ENCODE measurements around the gene TMEM119.
A peak's percentile ranks its signal among the peaks of the same experiment; 100 is the strongest.
"Not testable (repeated sequence)": the region's sequence is repeated elsewhere in the genome, so short reads cannot be mapped to it uniquely, and the experiment has no call there.

TMEM119 gene

GRCh38 chr12:108577458-108577857 is 20.4 kb downstream of the TMEM119 start:
- H3K4me3 ChIP-seq (ENCODE audit: control insufficient read depth, low read depth, low read length), result no peak overlapping the region
- no peak for DNase-seq (ENCODE audit: low read depth)
- TF ChIP-seq, protein P1, sequence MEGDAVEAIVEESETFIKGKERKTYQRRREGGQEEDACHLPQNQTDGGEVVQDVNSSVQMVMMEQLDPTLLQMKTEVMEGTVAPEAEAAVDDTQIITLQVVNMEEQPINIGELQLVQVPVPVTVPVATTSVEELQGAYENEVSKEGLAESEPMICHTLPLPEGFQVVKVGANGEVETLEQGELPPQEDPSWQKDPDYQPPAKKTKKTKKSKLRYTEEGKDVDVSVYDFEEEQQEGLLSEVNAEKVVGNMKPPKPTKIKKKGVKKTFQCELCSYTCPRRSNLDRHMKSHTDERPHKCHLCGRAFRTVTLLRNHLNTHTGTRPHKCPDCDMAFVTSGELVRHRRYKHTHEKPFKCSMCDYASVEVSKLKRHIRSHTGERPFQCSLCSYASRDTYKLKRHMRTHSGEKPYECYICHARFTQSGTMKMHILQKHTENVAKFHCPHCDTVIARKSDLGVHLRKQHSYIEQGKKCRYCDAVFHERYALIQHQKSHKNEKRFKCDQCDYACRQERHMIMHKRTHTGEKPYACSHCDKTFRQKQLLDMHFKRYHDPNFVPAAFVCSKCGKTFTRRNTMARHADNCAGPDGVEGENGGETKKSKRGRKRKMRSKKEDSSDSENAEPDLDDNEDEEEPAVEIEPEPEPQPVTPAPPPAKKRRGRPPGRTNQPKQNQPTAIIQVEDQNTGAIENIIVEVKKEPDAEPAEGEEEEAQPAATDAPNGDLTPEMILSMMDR (conservative IDR thresholded peaks at IDR 0.05; ENCODE audit: control insufficient read depth, insufficient read depth, low read depth, low read length), result no peak

- no peak for DNase-seq (ENCODE audit: low read depth)
- H3K4me3 ChIP-seq (ENCODE audit: control insufficient read depth, low read depth, low read length), result no peak overlapping the region
- TF ChIP-seq, protein P1 (conservative IDR thresholded peaks at IDR 0.05; ENCODE audit: control insufficient read depth, insufficient read depth, low read depth, low read length), result no peak
Observed at GRCh38 chr12:108576660-108577234, 21.1 kb downstream of the TMEM119 start.

DNA sequence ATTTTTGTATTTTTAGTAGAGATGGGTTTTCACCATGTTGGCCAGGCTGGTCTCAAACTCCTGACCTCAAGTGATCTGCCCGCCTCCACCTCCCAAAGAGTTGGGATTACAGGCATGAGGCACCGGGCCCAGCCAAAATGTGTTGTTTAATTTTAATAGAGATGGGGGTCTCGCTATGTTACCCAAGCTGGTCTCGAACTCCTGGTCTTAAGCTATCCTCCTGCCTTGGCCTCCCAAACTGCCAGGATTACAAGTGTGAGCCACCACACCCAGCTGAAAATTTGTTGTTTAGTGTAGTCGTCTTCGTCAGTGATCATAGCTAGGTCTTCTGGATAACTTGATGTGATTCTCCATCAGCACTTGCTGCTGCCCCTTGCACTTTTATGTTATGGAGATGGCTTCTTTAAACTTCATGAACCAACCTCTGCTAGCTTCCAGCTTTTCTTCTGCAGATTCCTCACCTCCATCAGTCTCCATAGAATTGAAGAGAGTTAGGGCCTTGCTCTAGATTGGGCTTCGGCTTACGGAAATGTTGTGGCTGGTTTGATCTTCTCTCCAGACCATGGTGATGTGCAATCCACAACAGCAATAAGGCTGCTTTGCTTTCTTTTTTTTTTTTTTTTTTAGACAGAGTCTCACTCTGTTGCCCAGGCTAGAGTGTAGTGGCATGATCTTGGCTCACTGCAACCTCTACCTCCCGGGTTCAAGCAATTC is 22.5 kb downstream of the TMEM119 start:
- TF ChIP-seq, protein P1 (conservative IDR thresholded peaks at IDR 0.05; ENCODE audit: control insufficient read depth, insufficient read depth, low read depth, low read length), result no peak
- DNase-seq (ENCODE audit: low read depth), result no peak
- no peak overlapping the region for H3K4me3 ChIP-seq (ENCODE audit: control insufficient read depth, low read depth, low read length)

GRCh38 chr12:108574276-108574675 is 23.6 kb downstream of the TMEM119 start:
- not testable (repeated sequence) for DNase-seq (ENCODE audit: low read depth); H3K4me3 ChIP-seq (ENCODE audit: control insufficient read depth, low read depth, low read length)

- DNase-seq (ENCODE audit: low read depth), result peak; percentile 32
- TF ChIP-seq, protein P1 (conservative IDR thresholded peaks at IDR 0.05; ENCODE audit: control insufficient read depth, insufficient read depth, low read depth, low read length), result no peak
- no peak overlapping the region for H3K4me3 ChIP-seq (ENCODE audit: control insufficient read depth, low read depth, low read length)
Observed at GRCh38 chr12:108573317-108573716, 24.6 kb downstream of the TMEM119 start.

GRCh38 chr12:108572166-108572790 is 25.6 kb downstream of the TMEM119 start:
- DNase-seq (ENCODE audit: low read depth), result no peak
- TF ChIP-seq, protein P1 (conservative IDR thresholded peaks at IDR 0.05; ENCODE audit: control insufficient read depth, insufficient read depth, low read depth, low read length), result no peak
- no peak overlapping the region for H3K4me3 ChIP-seq (ENCODE audit: control insufficient read depth, low read depth, low read length)

DNA sequence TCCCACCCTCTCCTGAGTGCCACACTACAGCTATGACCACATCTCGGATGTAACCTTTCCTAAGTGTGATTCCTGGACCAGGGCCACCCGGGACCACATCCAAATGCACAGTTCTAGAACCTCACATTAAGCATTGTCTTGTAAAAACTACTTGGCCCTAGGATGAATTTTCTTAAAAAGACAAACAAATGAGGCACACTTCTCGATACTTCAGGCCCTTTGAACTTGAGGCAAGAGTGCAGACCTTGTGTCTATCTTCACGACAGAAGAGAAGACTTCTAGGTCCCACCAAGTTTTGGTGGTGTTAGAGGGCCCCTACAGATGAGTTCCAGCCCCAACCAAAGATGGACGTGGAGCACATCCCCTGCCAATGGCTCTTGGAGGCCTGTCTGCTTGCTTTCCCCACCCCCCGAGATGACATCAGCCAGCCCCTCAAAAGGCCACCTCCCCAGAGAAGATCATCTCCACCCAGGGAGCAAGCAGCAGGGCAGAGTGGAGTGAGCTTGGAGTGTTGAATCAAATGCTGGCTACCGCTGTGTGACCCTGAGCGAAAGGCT is 26.2 kb downstream of the TMEM119 start:
- TF ChIP-seq, protein P1 (conservative IDR thresholded peaks at IDR 0.05; ENCODE audit: control insufficient read depth, insufficient read depth, low read depth, low read length), result no peak
- H3K4me3 ChIP-seq (ENCODE audit: control insufficient read depth, low read depth, low read length), result no peak overlapping the region
- DNase-seq (ENCODE audit: low read depth), result no peak

All from fibroblast of mammary gland (primary cell).